K562 treated with DMSO at 1 percent for 4 hours (cell line): ENCODE data around the gene FAM229A. TPM values are rescaled to one million over a fixed set of nuclear protein-coding genes. Genes with fewer than 3 reads are reported as not detected.

ENCODE experiments used
- total RNA-seq: library from RNA; unstranded; fragments of 300-600 nt; gene quantifications from 2 replicates; pipeline ENCODE4 v1.2.3, GENCODE V29; 2022; ENCODE audit not compliant: insufficient read depth

The FAM229A gene, protein sequence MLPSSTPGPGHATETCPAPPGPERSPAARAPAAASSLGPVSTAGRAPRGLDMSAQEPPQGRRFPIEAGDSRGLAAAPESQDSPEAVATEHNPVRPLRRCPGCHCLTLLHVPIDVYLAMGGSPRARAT
- 21.4 and 29.8 TPM in 2 replicates for total RNA-seq

DNA sequence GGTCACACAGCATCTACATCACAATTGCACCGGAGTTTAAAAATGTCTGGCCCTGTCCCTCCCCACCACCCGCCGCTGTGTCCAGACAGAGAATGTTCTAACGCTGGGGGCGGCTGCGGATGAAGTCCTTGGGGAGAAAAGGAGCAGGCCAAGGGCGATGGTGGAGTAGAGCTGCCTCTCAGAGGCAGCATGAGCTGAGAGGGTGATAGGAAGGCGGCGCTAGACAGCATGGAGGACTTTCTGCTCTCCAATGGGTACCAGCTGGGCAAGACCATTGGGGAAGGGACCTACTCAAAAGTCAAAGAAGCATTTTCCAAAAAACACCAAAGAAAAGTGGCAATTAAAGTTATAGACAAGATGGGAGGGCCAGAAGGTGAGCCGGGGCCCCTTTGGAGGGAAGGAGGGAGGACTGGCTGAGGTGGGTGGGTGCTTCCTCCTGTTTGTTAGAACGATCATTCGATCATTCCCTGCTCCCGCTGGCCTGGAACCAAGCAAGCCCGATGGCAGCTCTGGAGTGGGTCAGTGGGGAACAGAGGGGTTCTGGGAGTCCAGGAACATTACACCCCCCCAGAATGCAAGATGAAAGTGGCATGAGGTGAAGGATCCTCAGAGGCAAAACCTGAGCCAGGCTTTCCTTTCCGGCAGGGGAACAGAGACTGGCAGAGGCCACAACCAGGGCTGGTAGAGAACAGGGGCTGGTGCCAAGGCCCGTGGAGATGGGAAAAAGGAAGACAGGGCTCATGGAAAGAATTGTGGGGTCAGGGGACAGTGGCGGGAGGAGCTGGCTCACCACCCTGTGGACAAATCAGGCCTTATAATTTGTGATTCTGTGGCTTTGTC is at the start of gene FAM229A, which contains the start of gene TSSK3:
Gene FAM229A (minus strand): TSS at position 12 of the 840 bp plus-strand sequence. CDS start 394 bp downstream, outside the sequence.
Gene TSSK3 (plus strand): TSS at position 66 of the 840 bp plus-strand sequence. CDS start 163 bp downstream, at position 229.

DNA sequence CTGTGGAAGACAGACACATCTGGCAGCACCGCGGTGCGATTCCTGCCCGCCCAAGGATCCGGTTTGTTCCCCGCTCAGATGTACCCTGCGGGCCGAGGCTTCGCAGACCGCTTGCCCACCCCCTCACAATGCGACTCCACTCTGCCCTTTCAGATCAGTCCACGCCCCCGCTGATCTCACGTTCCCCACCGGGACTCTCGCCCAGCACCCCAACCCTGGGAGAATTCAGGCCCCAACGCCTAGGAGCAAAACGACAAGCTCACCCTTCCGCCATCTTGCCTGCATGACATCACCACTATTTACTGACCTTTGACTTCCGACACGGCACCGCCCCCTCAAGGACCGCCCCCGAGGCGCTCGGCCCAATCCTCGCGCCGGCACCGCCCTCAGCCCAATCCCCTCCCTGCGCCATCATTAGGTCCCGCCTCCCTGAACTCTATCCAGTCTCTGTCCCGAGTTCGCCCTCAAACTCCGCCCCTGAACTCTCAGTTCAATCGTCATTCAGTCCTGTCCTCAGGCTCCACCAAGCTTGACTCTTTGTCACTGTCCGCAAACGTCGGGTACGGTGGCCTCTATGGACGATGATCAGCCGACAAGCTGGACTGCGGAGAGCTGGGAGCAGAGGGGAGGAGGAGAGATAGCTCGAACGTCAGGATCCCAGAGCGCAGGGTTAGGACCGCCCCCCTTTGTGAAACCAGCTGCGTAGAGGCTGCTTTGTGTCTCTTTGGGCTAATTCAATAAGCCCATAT is 32.0 kb upstream of the FAM229A start, which contains the start of gene BSDC1:
Gene BSDC1 (minus strand): TSS at position 301 of the 749 bp plus-strand sequence. CDS start 27 bp downstream, at position 274.

DNA sequence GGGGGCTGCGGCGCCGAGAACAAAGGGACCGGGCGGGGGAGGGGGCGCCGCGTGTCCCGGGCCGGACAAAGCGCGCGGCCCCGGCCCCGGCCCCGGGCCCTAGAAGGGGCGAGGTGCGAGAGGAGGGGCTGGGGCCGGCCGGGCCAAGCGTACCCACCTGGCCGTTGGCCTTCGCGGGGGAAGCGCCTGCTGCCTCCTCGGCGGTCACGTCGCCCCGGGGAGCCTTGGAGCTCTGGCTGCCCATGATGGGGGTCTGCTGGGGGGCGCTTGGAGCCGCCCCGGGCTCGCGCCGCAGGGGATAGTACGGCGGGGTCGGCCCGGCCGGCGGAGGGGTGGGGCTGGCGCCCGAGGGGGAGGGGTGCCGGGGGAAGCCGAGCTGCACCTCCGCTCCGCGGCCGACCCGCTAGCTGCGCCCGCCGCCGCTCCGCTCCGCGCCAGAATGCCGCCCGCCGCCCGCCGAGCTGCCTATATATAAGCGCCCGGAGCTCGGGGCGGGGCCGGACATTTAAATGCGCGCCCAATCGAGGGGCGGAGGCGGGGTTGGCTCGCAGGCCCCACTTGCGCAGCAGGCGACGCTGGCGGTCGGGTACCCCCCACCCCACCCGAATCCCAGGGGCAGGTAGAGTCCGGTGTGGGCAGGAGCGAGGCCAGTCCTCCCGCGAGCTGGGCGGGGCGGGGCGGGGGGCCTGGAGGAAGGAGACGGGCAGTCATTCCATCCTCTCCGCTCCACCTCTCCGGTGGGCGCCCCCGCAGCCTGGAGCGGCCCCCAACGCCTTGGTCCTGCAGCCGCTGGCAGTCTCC is 26.3 kb downstream of the FAM229A start, which contains the start of gene MARCKSL1:
Gene MARCKSL1 (minus strand): TSS at position 444 of the 801 bp plus-strand sequence. CDS start 200 bp downstream, at position 244.

Other genes starting within 250 kb of the FAM229A start
- 39.0 and 39.7 TPM in 2 replicates for gene TXLNA, start 182.8 kb downstream of the FAM229A start, total RNA-seq
- 26.5 and 34.8 TPM in 2 replicates for gene CCDC28B, start 161.9 kb downstream of the FAM229A start, total RNA-seq
- gene IQCC, start 156.8 kb downstream of the FAM229A start, total RNA-seq = 6.0 and 6.8 TPM in 2 replicates
- not detected in 2 replicates for gene DCDC2B, start 153.4 kb downstream of the FAM229A start, total RNA-seq
- gene TMEM234, start 140.1 kb downstream of the FAM229A start, total RNA-seq = 5.3 and 6.7 TPM in 2 replicates
- gene EIF3I, start 140.1 kb downstream of the FAM229A start, total RNA-seq = 336 and 344 TPM in 2 replicates
- not detected in 2 replicates for gene FAM167B, start 115.3 kb downstream of the FAM229A start, total RNA-seq
- not detected in 2 replicates for gene LCK, start 111.2 kb downstream of the FAM229A start, total RNA-seq
- 207 and 208 TPM in 2 replicates for gene HDAC1, start 70.4 kb downstream of the FAM229A start, total RNA-seq
- gene MARCKSL1, start 26.3 kb downstream of the FAM229A start, total RNA-seq = 73.9 and 74.4 TPM in 2 replicates
- gene TSSK3, start 54 bp upstream of the FAM229A start, total RNA-seq = 2.4 TPM in 1 of 2 replicates, not detected in the other
- gene BSDC1, start 32.0 kb upstream of the FAM229A start, total RNA-seq = 36.4 and 60.1 TPM in 2 replicates
- gene ZBTB8B, start 102.6 kb upstream of the FAM229A start, total RNA-seq = not detected in 2 replicates
- not detected in 2 replicates for gene ZBTB8A, start 176.9 kb upstream of the FAM229A start, total RNA-seq